K562 (cell line): ENCODE measurements around the gene GABRR1. TPM values are rescaled to one million over a fixed set of nuclear protein-coding genes. Genes with fewer than 3 reads are reported as not detected.

Experiments used
- ATAC-seq: fragments of 200-7000 bp; cut with Tn5 transposase; 3 replicates; pipeline ENCODE4 v1.9.1; 2020; ENCODE audit warnings: moderate library complexity
- BruUV-seq: library from RNA; stranded (reverse); fragments of 400-500 nt; replicated peaks from 2 replicates; lab custom pipeline; 2021; lab: Mats Ljungman, UMichigan
- CTCF ChIA-PET: fragments of 300-600 bp; formaldehyde crosslinking; extraction: SDS; loops from one replicate; lab custom pipeline; 2021; ENCODE audit warnings: low intra/inter-chr PET ratio; lab: Yijun Ruan, JAX
- POLR2A ChIA-PET: fragments of 300-600, 350-650 bp; sonication (Branson Sonifier 250); formaldehyde crosslinking; extraction: SDS; loops from one replicate; lab custom pipeline; 2021; ENCODE audit warnings: antibody characterized with exemption, inconsistent platforms; lab: Yijun Ruan, JAX
- DNase-seq, 4 experiments: peaks; one replicate each; pipeline versions ENCODE4 v3.0.0 to v3.0.0-alpha.2; 2011 to 2018; ENCODE audit warnings: low spot score in 3 of 4, mixed read lengths in 3 of 4; ENCODE audit errors: extremely low read depth in 1 of 4
- FAIRE-seq: peaks from 2 replicates; lab custom pipeline; 2011; peaks lifted over from hg19 to GRCh38; lab: Jason Lieb, UNC
- H2AFZ ChIP-seq: 2 replicates; pipeline ENCODE4 v1.6.0; 2011; ENCODE audit warnings: low read depth, low read length, control low read depth, inconsistent platforms
- H3K27ac ChIP-seq: fragments of 200-600 bp; 3 replicates; pipeline ENCODE4 v1.8.0; 2011; ENCODE audit warnings: low read depth, mild to moderate bottlenecking, control low read depth, inconsistent platforms, low read length, moderate library complexity, mixed read lengths; ENCODE audit errors: extremely low read depth
- H3K27me3 ChIP-seq, 2 experiments: fragments of 300-600 bp in 1 of 2; 2 replicates in 1 of 2; 3 replicates in 1 of 2; pipeline versions ENCODE4 v1.6.0 to v1.8.0; 2011; ENCODE audit warnings: inconsistent platforms in 2 of 2, low read length in 2 of 2, mild to moderate bottlenecking in 1 of 2, mixed read lengths in 1 of 2, moderate library complexity in 1 of 2; ENCODE audit not compliant: control insufficient read depth in 2 of 2, insufficient read depth in 2 of 2
- H3K36me3 ChIP-seq: fragments of 300-600 bp; 3 replicates; pipeline ENCODE4 v1.8.0; 2011; ENCODE audit warnings: mild to moderate bottlenecking, low read length, inconsistent platforms; ENCODE audit not compliant: control insufficient read depth, insufficient read depth
- H3K4me1 ChIP-seq, 2 experiments: fragments of 200-600 bp in 1 of 2; replicated peaks in 1 of 2; 2 replicates in 1 of 2; 3 replicates in 1 of 2; pipeline versions ENCODE4 v1.5.1 to v1.8.0; 2011; ENCODE audit warnings: inconsistent platforms in 2 of 2, low read length in 2 of 2, mild to moderate bottlenecking in 1 of 2, mixed read lengths in 1 of 2, moderate library complexity in 1 of 2; ENCODE audit not compliant: control insufficient read depth in 2 of 2, insufficient read depth in 2 of 2
- H3K4me2 ChIP-seq: 2 replicates; pipeline ENCODE4 v1.6.1; 2011; ENCODE audit warnings: low read length, control low read depth, inconsistent platforms, mixed read lengths; ENCODE audit not compliant: insufficient read depth
- H3K4me3 ChIP-seq: fragments of 200-600 bp; sonication (generic), shearing (Covaris generic); 2 replicates; pipeline ENCODE4 v1.5.1; 2016; ENCODE audit warnings: control low read depth, inconsistent platforms
- H3K79me2 ChIP-seq: fragments of 200-600 bp; 3 replicates; pipeline ENCODE4 v1.8.0; 2011; ENCODE audit warnings: low read length, inconsistent platforms; ENCODE audit not compliant: control insufficient read depth, insufficient read depth
- H3K9ac ChIP-seq, 2 experiments: 2 replicates each; pipeline versions ENCODE4 v1.6.0 to v1.6.1; 2011; ENCODE audit warnings: low read depth in 2 of 2, low read length in 2 of 2, control low read depth in 1 of 2, inconsistent platforms in 1 of 2, mild to moderate bottlenecking in 1 of 2, mixed read lengths in 1 of 2; ENCODE audit not compliant: insufficient read depth in 1 of 2
- H3K9me1 ChIP-seq: one replicate; pipeline ENCODE4 v1.6.0; 2011; ENCODE audit warnings: inconsistent platforms, mild to moderate bottlenecking, low read length, moderate library complexity; ENCODE audit not compliant: control insufficient read depth, insufficient read depth
- H3K9me3 ChIP-seq: replicated peaks from 2 replicates; pipeline ENCODE4 v1.5.1; 2011; ENCODE audit warnings: low read depth, low read length, inconsistent platforms; ENCODE audit not compliant: control insufficient read depth, insufficient read depth
- H4K20me1 ChIP-seq: replicated peaks from 2 replicates; pipeline ENCODE4 v1.6.1; 2011; ENCODE audit warnings: low read length, inconsistent platforms, mixed read lengths; ENCODE audit not compliant: control insufficient read depth, insufficient read depth
- ETS2 ChIP-seq: IDR thresholded peaks from 2 replicates; pipeline ENCODE4 v1.6.1; 2016; ENCODE audit warnings: borderline replicate concordance, missing genetic modification characterization, mild to moderate bottlenecking, moderate library complexity, missing compliant biosample characterization; ENCODE audit not compliant: poor library complexity, severe bottlenecking
- MEIS2 ChIP-seq: fragments of 450-650 bp; IDR thresholded peaks from 2 replicates; pipeline ENCODE4 v1.6.1; 2014; ENCODE audit warnings: mild to moderate bottlenecking; ENCODE audit not compliant: partially characterized antibody
- MTA2 ChIP-seq: fragments of 450-650 bp; IDR thresholded peaks from 2 replicates; pipeline ENCODE4 v1.6.1; 2016; ENCODE audit warnings: low read depth
- SIRT6 ChIP-seq: IDR thresholded peaks from one replicate; pipeline ENCODE4 v1.6.1; 2012; ENCODE audit warnings: low read depth, mild to moderate bottlenecking, control low read depth, inconsistent platforms, low read length, moderate library complexity
- SMARCA5 ChIP-seq: fragments of 450-650 bp; IDR thresholded peaks from 2 replicates; pipeline ENCODE4 v1.6.1; 2016
- SRSF9 ChIP-seq: fragments of 200-400 bp; formaldehyde crosslinking; IDR thresholded peaks from 2 replicates; pipeline ENCODE4 v1.6.1; 2017; ENCODE audit warnings: low read depth, low read length, borderline replicate concordance
- TAF7 ChIP-seq: fragments of 450-650 bp; IDR thresholded peaks from 2 replicates; pipeline ENCODE4 v1.6.1; 2016; ENCODE audit warnings: missing genetic modification characterization, missing compliant biosample characterization
- XRCC3 ChIP-seq: fragments of 450-650 bp; IDR thresholded peaks from 2 replicates; pipeline ENCODE4 v1.6.1; 2017; ENCODE audit warnings: mild to moderate bottlenecking, moderate library complexity
- WGBS: fragments of 100-300 bp; shearing (Covaris generic); methylation state at CpG from one replicate; pipeline ENCODE4 v1.1.6; 2016; ENCODE audit warnings: low coverage, mixed read lengths; ENCODE audit not compliant: insufficient coverage; ENCODE audit errors: missing lambda C conversion rate; 5-methylcytosine and 5-hydroxymethylcytosine counted together
- in situ Hi-C: fragments of 300-500 bp; cut with MboI; formaldehyde crosslinking; loops from 4 replicates; pipeline ENCODE4 v1.15.0; 2018; ENCODE audit warnings: inconsistent platforms, mixed read lengths
- intact Hi-C: fragments of 100-400 bp; cut with micrococcal nuclease; formaldehyde crosslinking; loops from 2 replicates; pipeline ENCODE4 v1.14.2; 2022
- polyA plus RNA-seq, 8 experiments: library from polyadenylated mRNA; depleted of rRNA in 4 of 8; stranded (reverse) in 5 of 8; unstranded in 3 of 8; fragments of >200 nt; fragmentation: Nextera tagmentation in 2 of 8; fragmentation: Illumina TruSeq in 1 of 8; extraction: Ambion mirVana in 2 of 8; extraction: Trizol in 1 of 8; gene quantifications; 2 replicates each; pipeline versions ENCODE4 v1.2.1 to v1.2.3, GENCODE V29; 2011 to 2014; ENCODE audit warnings: inconsistent platforms in 1 of 8, missing spikeins in 1 of 8
- total RNA-seq, 7 experiments: library from RNA; depleted of rRNA in 6 of 7; stranded (reverse); fragments of >200 nt in 6 of 7; fragmentation: Illumina TruSeq in 2 of 7; extraction: Trizol in 2 of 7; gene quantifications; 2 replicates each; pipeline versions ENCODE4 v1.2.1 to v1.2.3, GENCODE V29; 2011 to 2021; ENCODE audit warnings: low replicate concordance in 1 of 7
- TF ChIP-seq, protein P1 (sequence below): sonication (generic); formaldehyde crosslinking; IDR thresholded peaks from 2 replicates; pipeline ENCODE4 v1.8.1; 2023; ENCODE audit warnings: mild to moderate bottlenecking, missing genetic modification reagents
- TF ChIP-seq, protein P2 (sequence below): fragments of 250-450 bp; sonication (Bioruptor Pico); IDR thresholded peaks from 2 replicates; pipeline ENCODE4 v1.8.0; 2021; ENCODE audit warnings: borderline replicate concordance, mild to moderate bottlenecking, moderate library complexity; ENCODE audit not compliant: poor library complexity, severe bottlenecking
- TF ChIP-seq, protein P3 (sequence below), 2 experiments: fragments of 450-650 bp; IDR thresholded peaks; 2 replicates each; pipeline ENCODE4 v1.6.1; 2016

GABRR1 gene
- total and polyA plus RNA-seq, 9 of the 15 experiments (the other 6 are each of a cell fraction or from before 2014, with no cell fraction given) = not detected

DNA sequence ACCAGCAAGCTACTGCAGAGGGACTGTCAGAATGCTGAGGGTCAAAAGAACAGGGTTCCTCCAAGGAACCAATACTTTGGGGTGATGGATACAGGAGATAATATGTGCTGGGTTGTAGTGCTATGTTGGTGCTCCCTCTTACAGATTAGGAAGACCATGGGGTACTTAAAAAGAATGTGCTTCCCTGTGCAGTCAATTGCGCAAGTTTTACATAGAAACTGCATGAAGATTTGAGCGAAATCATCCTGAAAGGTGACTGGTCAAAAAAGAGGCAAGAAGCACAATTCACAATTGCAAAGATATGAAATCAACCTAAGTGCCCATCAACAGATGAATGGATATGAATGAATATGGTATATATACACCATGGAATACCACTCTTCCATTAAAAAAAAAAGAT lies 33.9 kb downstream of the GABRR1 start:
- BruUV-seq = no TSS peak
- in situ Hi-C loops = no loop called here
- Histone ChIP-seq H3K9ac (no peak overlapping the region), H3K4me2 (no peak overlapping the region), H3K79me2 (no peaks in the 10 kb centered on the region), H3K36me3 (no peaks in the 10 kb centered on the region), H3K9me3 (no peaks in the 10 kb centered on the region), H3K4me1 (no peaks in the 10 kb centered on the region), H3K27me3 (peaks cover 18 to 40% of the 10 kb centered on the region in 2 experiments), H2AFZ (no peak overlapping the region), H4K20me1 (0 out of 2 replicates have a peak, but pooled peaks cover 3% of the 10 kb centered on the region)
- FAIRE-seq = no peak
- DNase-seq = no peak
- no peak for ATAC-seq
- ChIA-PET POLR2A (no interaction called here), CTCF (no interaction called here)
- intact Hi-C loops = no loop called here
- TF ChIP-seq, protein P1, sequence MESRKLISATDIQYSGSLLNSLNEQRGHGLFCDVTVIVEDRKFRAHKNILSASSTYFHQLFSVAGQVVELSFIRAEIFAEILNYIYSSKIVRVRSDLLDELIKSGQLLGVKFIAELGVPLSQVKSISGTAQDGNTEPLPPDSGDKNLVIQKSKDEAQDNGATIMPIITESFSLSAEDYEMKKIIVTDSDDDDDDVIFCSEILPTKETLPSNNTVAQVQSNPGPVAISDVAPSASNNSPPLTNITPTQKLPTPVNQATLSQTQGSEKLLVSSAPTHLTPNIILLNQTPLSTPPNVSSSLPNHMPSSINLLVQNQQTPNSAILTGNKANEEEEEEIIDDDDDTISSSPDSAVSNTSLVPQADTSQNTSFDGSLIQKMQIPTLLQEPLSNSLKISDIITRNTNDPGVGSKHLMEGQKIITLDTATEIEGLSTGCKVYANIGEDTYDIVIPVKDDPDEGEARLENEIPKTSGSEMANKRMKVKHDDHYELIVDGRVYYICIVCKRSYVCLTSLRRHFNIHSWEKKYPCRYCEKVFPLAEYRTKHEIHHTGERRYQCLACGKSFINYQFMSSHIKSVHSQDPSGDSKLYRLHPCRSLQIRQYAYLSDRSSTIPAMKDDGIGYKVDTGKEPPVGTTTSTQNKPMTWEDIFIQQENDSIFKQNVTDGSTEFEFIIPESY (CRISPR knock-in tag) = no peak
- TF ChIP-seq XRCC3 (no peak), TAF7 (tag) (no peak), MEIS2 (no peak), SMARCA5 (no peak), MTA2 (no peak), ETS2 (no peak), SRSF9 (no peak), SIRT6 (no peak)
- TF ChIP-seq, protein P2, sequence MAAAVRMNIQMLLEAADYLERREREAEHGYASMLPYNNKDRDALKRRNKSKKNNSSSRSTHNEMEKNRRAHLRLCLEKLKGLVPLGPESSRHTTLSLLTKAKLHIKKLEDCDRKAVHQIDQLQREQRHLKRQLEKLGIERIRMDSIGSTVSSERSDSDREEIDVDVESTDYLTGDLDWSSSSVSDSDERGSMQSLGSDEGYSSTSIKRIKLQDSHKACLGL (CRISPR knock-in tag) = no peak
- TF ChIP-seq, protein P3, sequence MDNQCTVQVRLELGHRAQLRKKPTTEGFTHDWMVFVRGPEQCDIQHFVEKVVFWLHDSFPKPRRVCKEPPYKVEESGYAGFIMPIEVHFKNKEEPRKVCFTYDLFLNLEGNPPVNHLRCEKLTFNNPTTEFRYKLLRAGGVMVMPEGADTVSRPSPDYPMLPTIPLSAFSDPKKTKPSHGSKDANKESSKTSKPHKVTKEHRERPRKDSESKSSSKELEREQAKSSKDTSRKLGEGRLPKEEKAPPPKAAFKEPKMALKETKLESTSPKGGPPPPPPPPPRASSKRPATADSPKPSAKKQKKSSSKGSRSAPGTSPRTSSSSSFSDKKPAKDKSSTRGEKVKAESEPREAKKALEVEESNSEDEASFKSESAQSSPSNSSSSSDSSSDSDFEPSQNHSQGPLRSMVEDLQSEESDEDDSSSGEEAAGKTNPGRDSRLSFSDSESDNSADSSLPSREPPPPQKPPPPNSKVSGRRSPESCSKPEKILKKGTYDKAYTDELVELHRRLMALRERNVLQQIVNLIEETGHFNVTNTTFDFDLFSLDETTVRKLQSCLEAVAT (IDR thresholded peaks at IDR 0.05) = no peak
- TF ChIP-seq, all 486 proteins: peak for 0
- 0% methylated on average over 2 of the region's 2 CpGs for WGBS
- Histone ChIP-seq H3K27ac (no peak overlapping the region), H3K4me3 (no peak overlapping the region), H3K9me1 (no peaks in the 10 kb centered on the region)
